HG03342 (cell line): Measurements from ENCODE around the gene DDR2.

ENCODE experiments used
- ATAC-seq: cut with Tn5 transposase; IDR thresholded peaks from one replicate; pipeline ENCODE4 v1.9.1; 2021; ENCODE audit warnings: mild to moderate bottlenecking, moderate library complexity; ENCODE audit not compliant: unreplicated experiment

Gene DDR2

DNA sequence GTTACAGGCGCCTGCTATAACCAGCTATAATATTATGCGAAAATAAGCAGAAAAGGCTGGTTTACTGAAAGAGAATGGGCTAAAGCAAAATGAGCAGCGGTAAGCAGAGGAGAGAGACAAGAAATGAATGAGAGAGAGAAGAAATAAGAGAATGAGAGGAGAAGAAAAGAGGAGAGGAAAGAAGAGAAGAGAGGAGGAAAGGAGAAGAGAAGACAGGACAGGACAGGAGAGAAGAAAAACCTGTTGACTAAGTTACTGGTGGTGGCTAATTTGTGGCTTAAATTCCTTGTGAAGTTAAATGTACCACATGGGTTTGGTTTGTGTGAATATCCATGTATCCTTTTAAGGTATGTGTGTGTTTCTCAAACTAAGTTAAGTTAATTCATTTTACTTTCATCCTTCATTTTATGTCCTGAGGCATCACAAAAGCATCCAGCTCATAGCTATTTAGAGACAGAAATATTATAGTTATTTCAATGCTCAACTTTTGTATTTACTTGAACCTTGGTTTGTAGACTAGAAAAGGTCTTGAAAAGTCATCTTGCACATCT is 3.1 kb upstream of the DDR2 start:
- no peak for ATAC-seq

DNA sequence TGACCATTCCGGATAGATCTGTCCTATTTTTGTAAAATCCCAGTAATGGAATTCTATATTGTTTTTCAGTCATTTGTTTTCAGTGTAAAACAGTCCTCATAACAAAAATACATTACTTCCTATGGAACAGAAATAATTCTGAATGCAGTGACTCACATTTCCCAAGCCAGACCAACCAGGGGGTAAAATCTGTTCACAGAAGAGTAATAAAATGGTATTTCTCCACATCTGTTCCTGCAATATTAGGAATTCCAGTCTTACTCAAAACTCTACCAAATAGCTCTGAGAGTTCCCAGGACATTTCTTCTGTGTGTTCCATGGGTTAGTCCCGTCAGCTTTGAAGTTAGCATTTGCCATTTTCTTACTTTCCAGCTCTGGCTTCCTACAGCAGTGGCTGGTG is 2.6 kb upstream of the DDR2 start:
- no peak for ATAC-seq

DNA sequence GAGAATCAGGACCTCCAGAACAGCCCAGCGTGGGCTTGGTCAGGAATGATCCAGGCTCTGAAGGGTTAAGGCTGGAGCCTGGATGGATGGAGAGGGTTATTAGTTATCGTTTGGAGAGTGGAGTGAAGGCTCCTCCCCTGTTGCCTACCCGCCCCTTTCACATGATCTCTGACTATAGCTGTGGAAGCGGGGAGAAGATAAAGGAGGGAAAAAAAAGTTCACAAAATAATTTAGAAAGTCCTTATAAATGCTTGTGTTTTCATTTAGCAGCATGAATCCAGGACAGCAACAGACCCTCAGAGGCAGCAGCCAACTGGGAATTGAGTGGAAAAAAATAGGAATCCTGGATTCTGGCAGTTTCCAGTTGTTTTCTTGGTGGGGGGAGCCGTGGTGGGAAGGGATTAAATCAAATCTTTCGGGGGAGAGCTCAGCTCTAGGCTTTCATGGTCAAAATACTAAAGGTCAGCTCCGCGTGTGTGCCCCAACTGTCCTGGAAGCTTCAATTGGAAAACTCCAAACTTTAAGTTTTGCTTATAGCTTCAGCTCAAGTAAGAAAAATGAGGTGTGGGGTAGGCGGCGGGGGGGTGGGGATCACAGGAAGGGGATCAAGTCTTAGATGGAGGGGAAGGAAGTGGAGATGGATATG is 595 bp upstream of the DDR2 start:
- ATAC-seq = no peak

DNA sequence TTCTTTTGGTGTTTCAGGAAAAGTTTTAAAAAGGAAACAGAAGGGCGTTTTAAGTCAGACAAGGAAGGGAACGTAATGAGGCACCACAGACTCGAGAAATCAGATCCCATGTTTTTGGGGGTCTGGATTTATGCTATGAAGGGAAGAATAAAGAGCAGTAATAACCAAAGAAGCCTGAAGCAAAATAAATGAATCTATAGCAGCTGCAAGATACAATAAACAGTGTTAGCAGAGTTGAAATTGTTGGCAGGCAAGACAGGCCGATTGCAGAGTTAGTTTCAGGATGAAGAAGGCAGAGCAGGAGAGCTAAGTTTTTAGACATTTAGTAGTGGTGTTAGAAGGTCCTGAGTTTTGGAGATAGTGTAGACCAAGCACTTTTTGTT is 425 bp downstream of the DDR2 start:
- no peak for ATAC-seq

DNA sequence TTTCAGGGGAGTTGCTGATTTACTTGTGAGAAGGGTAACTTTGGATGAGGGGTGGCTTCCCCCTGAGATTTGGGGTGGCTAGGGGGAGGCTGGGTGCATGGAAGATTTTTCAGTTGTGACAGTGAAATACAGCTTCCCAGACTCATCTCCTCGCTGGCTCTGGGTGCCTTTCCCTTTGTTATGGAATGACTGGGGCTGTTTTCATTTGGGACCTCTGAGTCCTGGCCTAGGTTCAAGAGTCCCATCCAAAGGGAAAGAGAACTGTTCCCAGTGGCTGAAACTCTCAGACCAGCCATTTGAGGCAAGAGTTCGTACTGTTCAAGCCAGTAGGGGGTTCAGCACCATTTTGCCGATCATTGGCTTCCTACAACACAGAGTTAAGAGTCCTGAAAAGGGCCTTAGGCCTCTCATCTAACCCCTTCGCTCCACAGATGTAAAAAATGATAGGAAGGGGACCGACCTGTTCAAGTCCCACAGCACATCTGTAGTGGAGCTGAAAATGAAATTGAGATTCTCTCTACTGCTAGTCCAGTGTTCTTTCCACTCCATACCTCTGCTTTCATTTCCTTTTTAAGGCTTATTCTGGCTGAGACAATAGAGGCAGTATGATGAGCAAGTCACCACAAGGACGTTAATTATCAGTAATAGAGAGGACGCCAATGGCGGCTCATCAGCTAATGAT is 958 bp downstream of the DDR2 start:
- peak; percentile 67 for ATAC-seq

DNA sequence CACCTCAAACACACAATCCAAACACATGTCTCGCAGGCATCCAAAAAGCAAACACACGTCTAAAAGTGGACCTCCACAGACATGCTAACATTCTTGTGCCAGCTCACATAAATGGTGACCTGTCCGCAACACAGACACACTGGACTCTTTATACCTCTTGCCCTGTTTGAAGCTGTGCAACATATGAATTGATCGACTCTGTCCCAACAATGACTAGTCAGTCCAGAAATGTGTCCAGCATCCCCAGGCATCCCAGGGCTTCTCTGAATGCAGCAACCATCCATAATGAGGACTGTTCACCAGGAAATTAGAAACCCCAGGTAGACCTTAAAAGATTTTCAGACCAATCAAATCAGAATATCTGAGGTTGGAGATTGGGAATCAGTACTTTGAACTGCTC is 3.2 kb downstream of the DDR2 start:
- no peak for ATAC-seq

DNA sequence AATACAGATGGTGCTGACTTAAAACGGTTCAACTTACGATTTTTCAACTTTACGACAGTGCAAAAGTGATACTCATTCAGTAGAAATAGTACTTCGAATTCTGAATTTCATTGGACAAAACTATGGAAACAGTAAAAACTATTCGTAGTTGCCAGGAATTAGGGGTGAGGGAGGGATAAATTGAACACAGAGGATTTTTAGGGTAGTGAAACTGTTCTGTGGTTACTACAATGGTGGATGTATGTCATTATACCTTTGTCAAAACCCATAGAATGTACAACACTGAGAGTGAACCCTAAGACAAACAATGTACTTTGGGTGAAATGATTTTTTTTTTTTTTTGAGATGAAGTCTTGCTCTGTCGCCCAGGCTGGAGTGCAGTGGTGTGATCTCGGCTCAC is 7.5 kb downstream of the DDR2 start:
- peak; percentile 74 for ATAC-seq

DNA sequence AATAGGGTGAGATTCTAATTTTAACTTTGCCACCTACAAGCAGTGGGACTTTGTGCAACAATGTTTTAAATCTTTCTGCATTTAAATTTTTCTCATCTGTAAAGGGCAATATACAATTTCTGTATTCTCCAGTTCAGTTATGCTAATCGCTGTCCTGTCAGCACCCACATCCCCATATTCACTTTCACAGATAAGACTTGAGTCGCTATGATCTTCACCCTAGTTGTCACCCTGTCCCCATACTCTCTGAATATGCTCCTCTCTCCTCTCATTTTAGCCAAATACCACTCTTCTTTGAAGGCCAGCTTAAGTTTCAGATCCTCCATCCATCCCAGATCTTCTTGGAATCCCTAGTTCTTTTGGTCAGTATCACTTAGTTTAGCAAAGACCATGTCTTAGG is 8.8 kb downstream of the DDR2 start:
- no peak for ATAC-seq

DNA sequence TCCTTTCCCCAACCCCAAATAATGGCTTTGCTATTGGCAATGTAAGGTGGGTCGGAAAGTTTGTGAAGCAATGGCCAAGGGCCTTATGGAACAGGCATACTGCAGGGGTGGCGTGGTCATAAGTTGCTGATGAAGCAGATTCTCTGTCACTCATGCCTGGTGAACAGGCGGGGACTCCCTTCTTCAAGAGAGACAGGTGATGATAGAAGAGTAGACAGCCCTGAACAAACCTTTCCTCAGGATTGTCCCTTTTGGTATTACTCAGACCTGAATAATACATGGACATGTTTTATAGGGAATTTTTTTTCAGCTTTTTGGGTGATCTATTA is 12.7 kb downstream of the DDR2 start:
- no peak for ATAC-seq

DNA sequence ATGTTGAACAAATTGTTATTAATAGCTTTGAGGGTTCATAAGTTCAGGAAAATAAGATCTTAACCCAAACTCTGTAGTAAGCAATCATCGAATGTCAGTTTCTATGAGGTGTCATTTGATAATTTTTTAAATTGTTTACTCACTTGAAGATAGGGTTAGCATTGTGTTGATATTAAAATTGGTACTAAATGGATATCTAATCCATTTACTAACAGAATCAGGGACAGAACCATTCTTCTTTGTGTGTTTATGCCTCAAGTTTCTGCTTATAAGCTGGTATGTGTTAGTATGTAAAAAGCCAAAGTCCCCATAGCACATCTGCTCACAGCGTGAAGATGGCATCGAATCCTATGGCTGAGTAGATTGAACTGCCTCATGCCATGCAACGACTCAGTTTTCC is 13.4 kb downstream of the DDR2 start:
- ATAC-seq = no peak

DNA sequence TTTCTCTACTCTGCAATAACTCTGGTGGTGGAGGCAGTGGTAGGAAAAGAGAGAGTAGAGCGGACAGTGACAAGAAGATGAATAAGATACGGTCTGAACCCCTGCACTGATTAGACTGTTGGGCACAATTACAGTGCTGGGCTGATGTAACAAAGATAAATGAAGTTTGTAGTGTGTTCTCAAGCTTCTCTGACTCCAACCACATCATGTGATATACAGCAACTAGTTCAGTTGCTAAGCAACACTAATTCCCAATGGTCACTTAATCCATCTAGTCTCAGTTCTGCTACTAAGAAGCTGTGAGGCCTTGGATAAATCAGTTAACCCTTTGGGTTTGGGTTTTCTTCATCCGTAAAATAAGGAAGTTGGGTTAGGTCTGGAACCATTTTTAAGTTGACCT is 17.3 kb downstream of the DDR2 start:
- no peak for ATAC-seq

DNA sequence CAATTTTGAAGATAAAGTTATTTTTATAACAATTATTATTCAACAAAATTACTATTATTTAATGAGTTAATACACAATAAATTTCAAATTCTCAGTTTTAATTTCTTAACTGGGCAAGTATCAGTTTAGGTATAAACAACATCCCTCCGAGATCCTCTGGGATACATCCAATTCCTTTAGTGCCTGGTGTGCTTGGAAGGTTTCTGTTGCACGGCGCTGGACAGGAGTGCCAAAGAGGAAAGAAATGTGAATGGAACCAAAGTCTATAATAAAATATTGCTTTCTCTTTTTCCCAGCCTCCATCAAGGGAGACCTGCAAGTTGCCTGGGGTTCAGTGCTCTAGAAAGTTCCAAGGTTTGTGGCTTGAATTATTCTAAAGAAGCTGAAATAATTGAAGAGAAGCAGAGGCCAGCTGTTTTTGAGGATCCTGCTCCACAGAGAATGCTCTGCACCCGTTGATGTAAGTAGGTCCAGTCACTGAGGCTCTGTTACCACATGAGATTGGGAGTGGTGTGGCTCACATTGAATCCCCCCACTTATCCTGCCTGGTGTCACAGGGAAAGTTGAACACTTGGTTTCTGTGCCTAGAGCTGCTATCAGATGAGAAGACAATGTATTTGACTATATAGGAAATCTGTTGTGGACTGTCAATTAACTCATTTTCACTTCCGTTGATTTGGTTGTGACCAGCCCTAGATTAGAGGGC is 22.8 kb downstream of the DDR2 start:
- ATAC-seq = no peak

DNA sequence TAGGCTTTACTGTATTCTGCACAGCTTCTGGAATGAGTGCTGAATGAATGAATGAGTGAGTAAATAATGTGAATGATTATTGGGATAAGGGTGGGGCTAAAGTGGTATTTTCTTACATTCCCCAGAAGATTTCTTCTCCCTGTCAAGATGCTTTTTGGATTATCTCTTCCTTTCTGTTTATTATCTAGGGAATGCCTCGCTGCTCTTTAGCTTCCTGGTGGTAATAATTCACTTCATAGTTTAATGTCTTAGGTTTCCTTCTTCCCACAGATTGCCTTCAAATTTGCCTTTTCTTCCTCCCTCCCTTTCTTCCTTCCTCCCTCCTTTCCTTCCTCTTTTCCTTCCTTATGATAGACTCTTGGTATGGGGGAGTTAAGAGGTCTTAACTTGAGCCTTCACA is 24.0 kb downstream of the DDR2 start:
- ATAC-seq = no peak

DNA sequence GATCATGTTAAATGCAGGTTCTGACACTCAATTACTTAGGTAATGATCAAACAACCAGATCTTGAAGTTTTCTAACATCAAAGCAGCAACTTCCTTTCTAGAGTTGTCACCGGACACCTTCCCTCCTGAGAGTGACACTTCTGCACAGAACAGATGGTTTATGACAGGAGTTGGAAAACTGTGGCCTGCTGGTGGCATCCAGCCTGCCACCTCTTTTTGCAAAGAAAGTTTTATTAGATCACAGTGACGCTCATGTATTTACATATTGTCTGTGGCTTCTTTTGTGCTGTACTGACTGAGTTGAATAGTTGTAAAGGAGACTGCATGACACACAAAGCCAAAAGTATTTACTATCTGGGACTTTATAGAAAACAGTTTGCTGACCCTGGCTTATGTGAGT is 28.3 kb downstream of the DDR2 start:
- no peak for ATAC-seq

DNA sequence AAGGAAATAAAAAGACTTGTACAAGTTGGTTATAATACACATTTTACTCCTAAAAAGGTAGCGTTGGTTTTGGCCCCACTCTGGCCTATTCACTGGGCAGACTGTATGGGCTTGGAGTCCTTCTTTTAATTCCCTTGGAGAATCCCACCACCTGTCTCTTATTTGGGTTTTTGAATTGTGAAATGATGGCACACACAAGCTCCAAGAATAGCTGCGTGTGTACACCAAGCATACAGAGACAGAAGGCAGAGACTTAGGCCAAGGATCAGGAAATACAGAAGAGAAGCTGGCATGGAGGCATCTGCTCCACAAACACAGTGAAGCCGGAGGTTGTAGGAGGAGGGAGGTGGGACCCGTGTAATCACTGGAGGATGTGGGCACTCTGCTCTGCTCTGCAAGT is 29.1 kb downstream of the DDR2 start:
- no peak for ATAC-seq

DNA sequence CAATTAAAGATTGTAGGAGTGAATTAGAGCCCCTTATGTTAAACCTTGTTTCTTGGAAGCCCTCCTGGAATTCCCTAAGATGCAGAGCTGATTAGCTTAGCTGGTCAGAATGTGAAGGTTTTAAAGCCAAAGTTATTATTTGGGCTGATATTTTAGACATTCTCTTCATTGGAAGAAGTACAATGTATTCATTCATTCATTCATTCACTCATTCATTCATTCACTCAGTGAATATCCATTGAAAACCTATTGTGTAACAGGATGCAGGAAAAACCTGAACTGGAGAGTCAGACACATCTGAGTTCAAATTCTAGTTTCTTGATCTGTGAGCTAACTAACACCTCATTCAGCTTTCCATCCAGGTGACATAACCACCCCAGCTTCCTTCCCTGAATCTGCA is 29.7 kb downstream of the DDR2 start:
- no peak for ATAC-seq

DNA sequence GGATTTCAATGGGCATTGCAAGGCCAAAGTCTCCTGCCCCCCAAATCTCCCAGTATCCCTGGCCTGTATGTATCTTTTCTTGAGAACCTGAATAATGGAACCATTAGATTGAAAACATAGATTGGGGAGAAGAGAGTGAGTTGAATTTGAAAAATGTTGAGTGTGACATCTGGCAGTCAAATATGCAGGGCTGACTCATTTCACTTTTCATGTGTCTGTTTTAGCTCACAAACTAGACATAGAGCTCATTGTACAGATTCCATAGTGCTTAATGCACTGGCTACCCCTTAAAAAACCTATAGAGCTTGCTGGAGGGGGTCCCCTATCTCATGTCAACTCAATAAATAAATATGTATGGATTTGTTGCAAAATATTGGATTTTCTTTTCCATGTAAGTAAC is 30.8 kb downstream of the DDR2 start:
- ATAC-seq = peak; percentile 46

DNA sequence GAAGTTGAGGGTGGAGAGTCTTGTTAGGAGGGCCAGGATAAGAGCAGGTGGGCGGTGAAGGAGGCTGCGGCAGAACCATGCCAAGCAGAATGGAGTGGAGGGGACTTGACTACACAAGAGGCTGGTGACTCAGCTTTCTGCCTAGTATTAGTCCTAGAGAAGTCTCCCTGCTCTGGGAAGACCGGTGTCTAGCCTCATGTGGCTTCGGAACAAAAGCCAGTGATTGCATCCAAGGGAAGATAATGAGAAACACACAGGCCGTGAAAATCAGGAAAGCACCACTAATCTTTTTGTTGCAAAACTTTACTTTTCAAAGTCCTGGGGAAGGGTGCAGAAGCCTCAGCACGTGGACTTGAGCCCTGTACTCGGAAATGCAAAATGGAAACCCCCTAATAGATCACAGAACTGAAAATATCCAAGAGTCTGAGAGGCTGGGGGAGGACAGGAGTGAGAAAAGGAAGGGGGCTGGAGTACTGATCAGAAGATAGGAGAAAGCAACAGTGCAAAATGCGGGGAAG is 31.4 kb downstream of the DDR2 start:
- no peak for ATAC-seq

DNA sequence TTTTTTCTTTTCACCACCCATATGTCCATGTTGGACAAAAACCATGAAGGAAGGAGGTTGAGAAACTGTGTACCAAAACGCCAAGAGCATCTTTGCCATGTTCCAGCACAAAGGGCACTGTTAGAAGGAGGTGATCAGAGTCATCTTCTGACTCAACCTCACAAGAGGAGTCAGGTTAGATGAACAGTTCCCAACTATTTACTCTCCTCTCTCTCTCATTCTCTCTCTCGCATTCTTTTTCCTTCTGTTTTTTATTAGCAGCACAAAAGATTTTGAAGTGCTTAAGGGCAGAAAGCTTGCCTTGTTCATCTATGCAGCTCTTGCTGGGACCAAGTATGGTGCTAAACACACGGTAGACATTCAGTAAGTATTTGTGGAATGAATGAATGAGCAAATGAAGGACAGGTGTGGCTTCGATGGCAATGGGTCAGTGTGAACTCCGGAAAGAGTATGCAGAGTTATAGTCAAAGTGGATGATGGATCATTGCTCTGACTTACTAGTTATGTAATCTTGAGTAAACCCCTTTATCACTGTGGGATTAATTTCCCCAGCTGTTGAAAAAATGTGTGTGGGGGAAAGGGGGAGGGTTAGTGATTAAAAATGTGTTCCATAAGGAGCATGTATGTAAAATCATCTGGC is 33.9 kb downstream of the DDR2 start:
- ATAC-seq = no peak

DNA sequence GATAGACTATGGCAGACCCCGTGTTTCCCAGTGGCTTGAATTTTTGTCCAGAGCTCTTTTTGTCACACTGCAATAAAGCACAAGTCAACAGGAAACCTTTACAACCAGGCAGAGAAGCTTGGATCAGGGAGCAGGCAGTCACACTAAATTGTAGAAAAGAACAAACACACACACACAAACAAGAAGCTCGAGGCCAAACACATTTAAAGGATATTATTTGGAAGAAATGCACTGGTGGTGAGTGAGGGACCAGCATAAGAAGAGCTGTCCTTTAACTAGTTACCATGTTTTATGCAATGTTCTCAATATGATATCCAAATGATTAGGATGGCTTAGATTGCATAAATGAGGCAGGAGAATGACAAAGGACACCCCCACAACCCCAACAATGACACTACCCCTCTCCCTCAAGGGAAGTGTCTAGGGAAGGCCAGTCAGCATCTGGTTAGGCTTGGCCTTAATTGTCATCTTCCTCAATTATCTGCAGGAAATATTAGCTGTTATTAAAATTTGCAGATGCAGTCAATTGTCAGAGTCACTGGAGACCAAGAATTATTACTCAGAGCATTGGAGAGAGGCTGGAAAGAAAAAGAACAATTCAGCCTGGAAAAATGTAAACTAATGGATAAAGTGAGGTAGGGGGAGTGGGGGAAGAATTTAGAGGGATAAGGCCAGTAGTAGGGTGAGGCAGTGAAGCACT is 35.3 kb downstream of the DDR2 start:
- no peak for ATAC-seq
